Neural cell (in vitro differentiated cells): Measurements from ENCODE around the gene VENTX.

Experiments used
- CTCF ChIP-seq: fragments of 450-650 bp; IDR thresholded peaks from 2 replicates; pipeline ENCODE4 v1.5.1; 2014; ENCODE audit warnings: antibody characterized with exemption, mild to moderate bottlenecking, moderate library complexity; ENCODE audit not compliant: poor library complexity, severe bottlenecking
- EP300 ChIP-seq: fragments of 450-650 bp; conservative IDR thresholded peaks from 2 replicates; pipeline ENCODE4 v1.6.1; 2014; ENCODE audit warnings: antibody characterized with exemption, mild to moderate bottlenecking, moderate library complexity; ENCODE audit not compliant: poor library complexity, severe bottlenecking
- EZH2 ChIP-seq: fragments of 200-600, 300-800 bp; shearing (Covaris generic), sonication (generic); IDR thresholded peaks from 2 replicates; pipeline ENCODE4 v1.6.1; 2014; ENCODE audit warnings: antibody characterized with exemption, low read length, borderline replicate concordance, mild to moderate bottlenecking; ENCODE audit not compliant: insufficient read depth, poor library complexity, severe bottlenecking
- MXI1 ChIP-seq: fragments of 450-650 bp; conservative IDR thresholded peaks from 2 replicates; pipeline ENCODE4 v1.6.1; 2014; ENCODE audit warnings: antibody characterized with exemption, mild to moderate bottlenecking; ENCODE audit not compliant: poor library complexity, severe bottlenecking
- POLR2AphosphoS5 ChIP-seq: IDR thresholded peaks from 2 replicates; pipeline ENCODE4 v1.6.1; 2012
- REST ChIP-seq: IDR thresholded peaks from 2 replicates; pipeline ENCODE4 v1.6.1; 2012; ENCODE audit warnings: borderline replicate concordance
- SMC3 ChIP-seq: fragments of 450-650 bp; conservative IDR thresholded peaks from 2 replicates; pipeline ENCODE4 v1.6.1; 2014; ENCODE audit warnings: antibody characterized with exemption, mild to moderate bottlenecking, moderate library complexity; ENCODE audit not compliant: poor library complexity
- TAF1 ChIP-seq: IDR thresholded peaks from 2 replicates; pipeline ENCODE4 v1.6.1; 2012; ENCODE audit warnings: low read depth

- TF ChIP-seq POLR2AphosphoS5 (no peak), CTCF (no peak), EP300 (no peak), EZH2 (no peak), SMC3 (no peak), TAF1 (no peak), REST (no peak), MXI1 (no peak)
Measured at GRCh38 chr10:133237241-133237587, 441 bp upstream of the VENTX start.
